Activated T-cell treated with anti-CD3 and anti-CD28 coated beads for 48 hours (primary cell): ENCODE measurements around the gene NOVA2.

Source experiments
- DNase-seq: peaks from one replicate; pipeline ENCODE4 v3.0.0-alpha.2; 2020; ENCODE audit warnings: low read depth

Gene NOVA2

DNA sequence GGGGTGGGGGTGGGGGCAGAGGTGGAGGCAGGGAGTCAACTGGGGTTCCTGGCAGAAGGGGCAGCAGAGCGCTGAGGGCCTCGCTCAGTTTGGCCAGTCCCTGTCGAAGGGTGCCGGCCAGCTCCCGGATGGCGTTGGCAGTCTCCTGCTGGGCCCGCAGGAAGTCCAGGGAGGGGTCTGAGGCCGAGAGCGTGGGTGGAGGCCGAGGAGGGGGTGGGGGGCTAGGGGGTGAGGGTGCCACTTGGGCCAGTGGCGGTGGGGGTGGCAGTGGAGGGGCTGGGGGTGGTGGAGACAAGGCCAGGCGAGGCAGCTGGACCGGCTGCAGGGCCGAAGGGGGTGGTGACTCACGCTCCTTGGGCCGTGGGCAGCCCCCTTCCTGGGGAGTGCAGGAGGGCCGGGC is 82.8 kb downstream of the NOVA2 start:
- DNase-seq = no peak

DNA sequence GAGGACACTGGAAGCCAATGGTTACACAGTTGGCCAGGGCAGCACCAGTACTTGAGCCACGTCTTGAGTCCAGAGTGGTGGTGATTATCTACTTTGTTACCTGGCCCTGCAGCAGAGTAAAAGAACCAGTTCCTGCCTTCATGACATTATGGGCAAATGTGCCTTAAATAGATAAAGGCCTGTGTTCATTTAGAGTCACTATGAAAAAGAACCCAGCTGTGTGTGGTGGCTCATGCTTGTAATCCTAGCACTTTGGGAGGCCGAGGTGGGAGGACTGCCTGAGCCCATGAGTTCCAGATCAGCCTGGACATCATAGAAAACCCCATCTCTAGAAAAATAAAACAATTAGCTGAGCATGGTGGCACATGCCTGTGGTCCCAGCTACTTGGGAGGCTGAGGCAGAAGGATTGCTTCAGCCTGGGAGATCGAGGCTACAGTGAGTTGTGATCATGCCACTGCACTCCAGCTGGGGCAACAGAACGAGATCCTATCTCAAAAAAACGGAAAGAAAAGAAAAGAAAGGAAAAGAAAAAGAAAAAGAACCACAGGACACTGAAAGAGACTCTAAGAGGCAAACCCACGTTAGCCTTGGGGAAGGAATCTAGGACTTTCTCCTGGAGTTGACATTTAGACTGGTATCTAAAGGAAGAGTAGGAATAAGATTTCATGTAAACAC is 84.3 kb downstream of the NOVA2 start:
- no peak for DNase-seq

DNA sequence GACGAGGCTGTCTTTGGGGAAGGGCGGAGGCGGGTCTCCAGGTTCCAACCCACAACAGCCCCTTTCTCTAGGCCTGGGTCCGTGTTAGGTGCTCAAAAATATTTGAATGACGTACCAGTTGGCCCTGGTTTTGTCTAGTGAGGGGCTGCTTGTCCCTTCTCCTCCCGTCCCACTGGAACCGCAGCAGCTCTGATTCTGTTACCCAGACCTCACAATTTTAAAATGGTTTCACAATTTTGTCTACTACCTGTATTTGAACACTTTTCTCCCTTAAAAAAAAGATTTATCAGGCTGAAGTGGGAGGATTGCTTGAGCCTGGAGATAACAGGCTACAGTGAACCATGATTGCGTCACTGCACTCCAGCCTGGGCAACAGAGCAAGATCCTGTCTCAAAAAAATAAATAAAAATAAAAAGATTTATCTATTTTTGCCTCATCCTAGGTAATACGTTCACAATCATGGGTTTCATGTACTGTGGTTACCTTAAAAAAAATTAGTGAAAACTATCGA is 86.4 kb downstream of the NOVA2 start:
- no peak for DNase-seq

GRCh38 chr19:45886427-45887199 is 87.1 kb downstream of the NOVA2 start:
- peak; percentile 83 for DNase-seq

DNA sequence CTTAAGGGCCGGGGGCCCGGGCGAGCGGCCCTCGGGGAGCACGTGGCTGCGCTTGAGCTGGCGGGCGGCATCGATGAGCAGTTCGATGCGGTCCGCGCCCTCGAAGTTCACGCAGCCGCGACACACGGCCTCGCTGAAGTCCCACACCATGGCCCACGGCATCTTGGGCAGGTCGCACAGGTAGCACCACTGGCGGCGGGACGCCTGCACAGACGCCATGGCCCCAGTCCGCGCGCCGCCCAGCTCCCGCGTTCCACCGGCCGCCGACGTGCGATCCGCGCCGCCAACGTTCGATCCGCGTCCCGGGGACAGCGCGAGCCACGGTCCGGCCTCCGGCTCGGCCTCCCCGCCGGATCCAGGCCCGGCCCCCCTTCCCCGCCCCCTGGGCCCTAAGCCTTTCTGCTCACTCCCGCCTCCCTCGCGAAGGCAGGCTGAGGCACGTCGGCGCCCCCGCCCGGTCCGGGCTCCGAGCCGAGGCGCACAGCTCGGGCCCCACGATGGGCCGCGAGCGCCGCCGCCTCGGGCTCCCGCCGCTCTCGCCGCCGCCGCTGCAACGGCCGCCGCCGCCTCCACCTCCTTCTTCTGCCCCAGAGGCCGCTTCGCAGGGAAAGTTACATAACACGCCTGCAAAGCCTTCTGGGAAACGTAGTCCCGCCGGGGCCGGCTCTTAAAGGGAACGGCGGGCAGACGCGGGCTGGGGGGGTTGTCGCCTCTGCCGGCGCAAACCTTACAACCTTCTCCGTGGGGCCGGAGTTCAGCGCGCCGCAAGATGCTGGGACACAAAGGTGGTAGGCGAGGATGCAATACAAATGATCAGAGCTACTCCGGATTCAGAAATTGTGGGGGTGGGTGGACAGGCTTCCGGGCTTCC is 87.9 kb downstream of the NOVA2 start, which contains the start of gene IRF2BP1:
IRF2BP1 (minus strand) TSS at position 586 of the 871 bp plus-strand sequence; CDS start at position 219, 367 bp downstream.
- peak; percentile 82 for DNase-seq

DNA sequence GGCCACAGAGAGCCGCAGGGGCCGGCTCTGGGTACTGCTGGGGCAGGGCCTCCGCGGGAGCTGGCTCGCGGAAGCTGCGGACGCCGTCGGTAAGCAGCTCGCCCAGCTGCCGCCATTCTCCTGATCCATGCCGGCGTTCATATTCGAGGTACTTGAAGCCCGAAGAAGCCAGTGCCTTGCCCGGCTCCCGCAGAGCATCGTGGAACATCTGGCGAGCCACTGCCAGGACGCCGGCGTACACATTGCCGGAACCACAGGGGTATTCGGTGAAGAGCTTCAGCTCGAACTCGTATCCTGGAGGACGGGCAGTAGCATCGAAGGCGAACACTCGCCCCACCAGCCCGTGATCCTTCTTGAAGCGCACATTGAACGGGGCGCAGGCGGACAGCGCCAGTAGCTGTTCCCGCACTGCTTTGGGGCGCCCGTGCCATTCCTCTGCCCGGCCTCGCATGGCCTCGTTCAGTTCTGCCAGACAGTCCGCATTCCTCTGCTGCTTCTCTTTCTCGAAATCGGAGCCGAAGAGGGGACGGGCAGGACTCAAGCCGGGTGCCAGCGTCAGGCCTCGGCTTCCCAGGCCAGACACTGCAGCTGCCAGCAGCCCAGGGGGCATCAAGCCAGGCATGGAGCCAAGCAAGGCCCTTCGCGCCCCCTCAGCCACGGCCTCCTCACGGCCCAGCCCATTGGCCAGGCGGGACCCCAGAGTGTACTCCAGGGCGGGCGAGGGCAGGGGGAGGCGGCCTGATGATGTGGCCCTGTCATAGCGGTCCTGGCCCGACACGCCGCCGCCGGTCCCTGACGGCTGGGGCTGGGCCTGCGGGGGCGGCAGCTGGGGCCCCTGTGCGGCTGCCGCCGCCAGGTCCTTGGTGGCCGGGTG is 88.7 kb downstream of the NOVA2 start:
- peak; percentile 44 for DNase-seq

DNA sequence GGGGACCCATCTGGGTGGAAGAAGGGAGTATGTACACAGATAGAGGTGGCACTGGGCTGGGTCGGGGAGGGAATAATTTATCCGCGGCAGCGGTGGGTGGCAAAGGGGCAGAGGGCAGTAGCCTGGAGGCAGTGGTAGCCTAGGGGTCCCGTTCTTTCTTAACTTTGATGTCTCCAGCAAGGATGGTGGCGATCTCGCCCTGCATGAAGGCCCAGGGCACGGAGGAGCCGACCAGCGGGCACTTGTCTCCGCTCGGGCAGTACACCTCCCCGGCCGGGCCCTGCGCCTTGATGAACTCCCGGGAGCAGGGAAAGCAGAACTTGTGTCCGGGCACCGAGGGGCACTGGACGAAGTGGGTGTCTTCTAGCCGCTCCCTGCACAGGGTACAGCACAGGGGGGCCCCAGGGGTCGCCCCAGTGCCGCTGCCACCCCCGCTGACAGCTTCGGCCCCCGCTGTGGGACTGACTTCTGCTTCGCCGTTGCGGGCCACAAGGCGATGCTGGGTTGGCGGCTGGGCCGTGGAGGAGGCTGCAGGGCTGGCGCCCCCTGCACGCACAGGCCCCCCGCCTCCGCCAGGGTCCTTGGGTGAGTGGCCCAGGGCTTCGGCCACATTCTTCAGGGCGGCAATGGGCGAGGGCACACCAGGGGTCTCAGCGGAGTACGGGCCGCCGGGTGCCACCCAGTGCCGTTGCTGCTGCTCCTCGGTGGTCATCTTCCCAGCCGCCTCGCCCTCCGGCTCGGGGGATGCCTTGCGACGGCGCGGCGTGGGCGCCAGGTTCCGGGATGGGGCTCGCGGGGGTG is 89.6 kb downstream of the NOVA2 start:
- no peak for DNase-seq
